ENCODE measurements around the gene CTAG2.

The CTAG2 gene

DNA sequence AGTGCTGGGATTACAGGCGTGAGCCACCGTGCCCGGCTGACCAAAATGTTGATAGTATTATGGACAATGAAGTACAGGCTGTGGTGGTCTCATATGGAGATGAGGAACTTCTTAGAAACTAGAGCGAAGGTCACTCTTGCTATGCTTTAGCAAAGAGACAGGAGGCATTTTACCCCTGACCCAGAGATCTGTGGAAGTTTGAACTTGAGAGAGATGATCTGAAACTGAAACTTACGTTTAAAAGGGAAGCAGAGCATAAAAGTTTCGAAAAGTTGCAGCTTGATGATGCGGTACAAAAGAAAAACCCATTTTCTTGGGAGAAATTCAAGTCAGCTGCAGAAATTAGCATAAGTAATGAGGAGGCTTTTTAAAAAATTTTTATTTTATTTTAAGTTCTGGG is 8.5 kb upstream of the CTAG2 start:
- Histone ChIP-seq H3K4me3 (ENCODE audit: low read depth, low read length) (no peak overlapping the region), H3K79me2 (no peaks in the 10 kb centered on the region), H3K27me3 (ENCODE audit: control insufficient read depth, insufficient read depth, low read length) (no peaks in the 10 kb centered on the region), H3K36me3 (ENCODE audit: control insufficient read depth, insufficient read depth, low read length) (no peaks in the 10 kb centered on the region), H3K9me3 (ENCODE audit: control insufficient read depth, low read length) (no peaks in the 10 kb centered on the region), H3K27ac (no peak overlapping the region), H3K4me1 (no peaks in the 10 kb centered on the region), H3K9ac (no peak overlapping the region), H2AFZ (no peak overlapping the region), H3K4me2 (ENCODE audit: low read length) (no peak overlapping the region)
- TF ChIP-seq, protein P1, sequence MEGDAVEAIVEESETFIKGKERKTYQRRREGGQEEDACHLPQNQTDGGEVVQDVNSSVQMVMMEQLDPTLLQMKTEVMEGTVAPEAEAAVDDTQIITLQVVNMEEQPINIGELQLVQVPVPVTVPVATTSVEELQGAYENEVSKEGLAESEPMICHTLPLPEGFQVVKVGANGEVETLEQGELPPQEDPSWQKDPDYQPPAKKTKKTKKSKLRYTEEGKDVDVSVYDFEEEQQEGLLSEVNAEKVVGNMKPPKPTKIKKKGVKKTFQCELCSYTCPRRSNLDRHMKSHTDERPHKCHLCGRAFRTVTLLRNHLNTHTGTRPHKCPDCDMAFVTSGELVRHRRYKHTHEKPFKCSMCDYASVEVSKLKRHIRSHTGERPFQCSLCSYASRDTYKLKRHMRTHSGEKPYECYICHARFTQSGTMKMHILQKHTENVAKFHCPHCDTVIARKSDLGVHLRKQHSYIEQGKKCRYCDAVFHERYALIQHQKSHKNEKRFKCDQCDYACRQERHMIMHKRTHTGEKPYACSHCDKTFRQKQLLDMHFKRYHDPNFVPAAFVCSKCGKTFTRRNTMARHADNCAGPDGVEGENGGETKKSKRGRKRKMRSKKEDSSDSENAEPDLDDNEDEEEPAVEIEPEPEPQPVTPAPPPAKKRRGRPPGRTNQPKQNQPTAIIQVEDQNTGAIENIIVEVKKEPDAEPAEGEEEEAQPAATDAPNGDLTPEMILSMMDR (IDR thresholded peaks at IDR 0.05): no peak

DNA sequence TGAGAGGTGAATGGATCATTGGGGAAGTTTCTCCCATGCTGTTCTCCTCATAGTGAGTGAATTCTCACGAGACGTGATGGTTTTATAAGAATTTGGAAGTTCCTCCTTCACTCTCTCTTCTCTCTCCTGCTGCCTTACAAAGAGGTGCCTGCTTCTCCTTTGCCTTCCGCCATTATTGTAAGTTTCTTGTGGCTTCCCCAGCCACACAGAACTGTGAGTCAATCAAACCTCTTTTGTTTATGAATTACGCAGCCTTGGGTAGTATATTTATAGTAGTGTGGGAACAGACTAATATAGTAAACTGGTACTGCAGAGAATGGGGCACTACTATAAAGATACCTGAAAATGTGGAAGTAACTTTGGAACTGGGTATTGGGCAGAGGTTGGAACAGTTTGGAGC is 7.8 kb upstream of the CTAG2 start:
- no peak overlapping the region for H3K4me2 ChIP-seq (ENCODE audit: low read length)
- no peak overlapping the region for H3K9ac ChIP-seq
- no peak overlapping the region for H2AFZ ChIP-seq
- TF ChIP-seq, protein P1 (IDR thresholded peaks at IDR 0.05): no peak
- no peak overlapping the region for H3K27ac ChIP-seq
- H3K4me1 ChIP-seq: no peaks in the 10 kb centered on the region
- no peaks in the 10 kb centered on the region for H3K27me3 ChIP-seq (ENCODE audit: control insufficient read depth, insufficient read depth, low read length)
- no peaks in the 10 kb centered on the region for H3K9me3 ChIP-seq (ENCODE audit: control insufficient read depth, low read length)
- no peak overlapping the region for H3K4me3 ChIP-seq (ENCODE audit: low read depth, low read length)
- H3K36me3 ChIP-seq (ENCODE audit: control insufficient read depth, insufficient read depth, low read length): no peaks in the 10 kb centered on the region
- H3K79me2 ChIP-seq: no peaks in the 10 kb centered on the region

DNA sequence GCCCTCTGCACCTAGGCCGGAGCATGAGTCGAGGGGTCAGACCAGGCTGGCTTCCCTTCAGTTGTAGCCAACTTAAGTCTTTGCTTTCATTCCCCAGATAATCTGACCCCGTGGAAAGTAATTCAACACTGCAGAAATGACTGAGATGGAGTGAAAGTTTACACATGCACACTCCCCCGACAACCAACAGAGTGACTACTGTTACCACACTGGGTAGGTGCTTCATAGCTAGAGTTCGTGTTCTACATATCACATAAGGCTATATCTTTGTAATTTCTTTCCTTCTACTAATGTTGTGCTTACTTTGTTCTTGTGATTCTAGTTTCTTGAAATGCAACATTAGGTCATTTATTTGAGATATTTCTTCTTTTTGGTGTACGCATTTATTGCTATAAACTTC is 7.2 kb upstream of the CTAG2 start:
- H2AFZ ChIP-seq: no peak overlapping the region
- H3K4me2 ChIP-seq (ENCODE audit: low read length): no peak overlapping the region
- no peaks in the 10 kb centered on the region for H3K36me3 ChIP-seq (ENCODE audit: control insufficient read depth, insufficient read depth, low read length)
- no peaks in the 10 kb centered on the region for H3K79me2 ChIP-seq
- no peak overlapping the region for H3K9ac ChIP-seq
- H3K27ac ChIP-seq: no peak overlapping the region
- no peaks in the 10 kb centered on the region for H3K4me1 ChIP-seq
- H3K9me3 ChIP-seq (ENCODE audit: control insufficient read depth, low read length): no peaks in the 10 kb centered on the region
- no peak overlapping the region for H3K4me3 ChIP-seq (ENCODE audit: low read depth, low read length)
- no peaks in the 10 kb centered on the region for H3K27me3 ChIP-seq (ENCODE audit: control insufficient read depth, insufficient read depth, low read length)
- TF ChIP-seq, protein P1 (IDR thresholded peaks at IDR 0.05): no peak

DNA sequence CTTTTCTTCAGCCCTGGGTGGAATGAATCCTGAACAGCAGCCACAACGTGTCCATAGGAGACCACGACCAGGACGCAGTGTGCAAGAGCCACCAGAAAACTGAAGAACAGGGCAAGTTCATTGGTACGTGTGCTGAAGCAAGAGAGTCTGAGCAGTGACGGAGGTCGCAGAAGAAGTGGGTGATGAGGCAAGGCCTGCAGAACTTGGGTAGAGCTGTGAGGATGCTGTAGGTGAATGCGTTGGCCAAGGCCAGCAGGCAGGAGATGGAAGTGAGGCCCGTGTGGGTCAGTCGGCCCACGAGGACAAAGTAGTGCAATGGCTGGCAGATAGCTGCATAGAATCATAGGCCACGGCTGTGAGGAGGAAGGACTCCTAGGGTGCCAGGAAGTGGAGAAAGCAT is 5.6 kb upstream of the CTAG2 start:
- TF ChIP-seq, protein P1 (IDR thresholded peaks at IDR 0.05): no peak
- H3K27ac ChIP-seq: no peak overlapping the region
- H3K27me3 ChIP-seq (ENCODE audit: control insufficient read depth, insufficient read depth, low read length): no peaks in the 10 kb centered on the region
- H3K4me1 ChIP-seq: no peaks in the 10 kb centered on the region
- no peak overlapping the region for H2AFZ ChIP-seq
- H3K36me3 ChIP-seq (ENCODE audit: control insufficient read depth, insufficient read depth, low read length): no peaks in the 10 kb centered on the region
- H3K79me2 ChIP-seq: no peaks in the 10 kb centered on the region
- no peak overlapping the region for H3K4me2 ChIP-seq (ENCODE audit: low read length)
- H3K9ac ChIP-seq: no peak overlapping the region
- no peaks in the 10 kb centered on the region for H3K9me3 ChIP-seq (ENCODE audit: control insufficient read depth, low read length)
- H3K4me3 ChIP-seq (ENCODE audit: low read depth, low read length): no peak overlapping the region

DNA sequence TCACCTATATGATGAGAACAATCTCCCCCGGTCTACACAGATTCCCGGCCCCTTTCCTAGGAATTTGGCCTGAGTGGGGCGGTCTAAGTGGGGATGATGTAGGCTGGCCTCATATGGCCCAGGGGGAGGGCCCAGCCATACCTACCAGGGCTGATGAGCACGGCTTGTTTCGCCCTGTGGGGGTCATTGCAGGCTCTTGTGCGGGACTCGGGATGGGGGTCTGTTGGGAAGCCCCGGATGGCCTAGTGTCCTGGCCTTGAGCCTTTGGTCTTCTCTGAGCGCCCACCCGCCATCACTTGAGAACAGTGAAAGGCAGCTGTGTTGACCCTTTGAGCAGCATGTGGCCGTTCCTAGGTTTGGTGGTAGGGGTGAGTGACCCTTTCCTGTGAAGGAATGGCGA is 4.8 kb upstream of the CTAG2 start:
- H3K9ac ChIP-seq: no peak overlapping the region

More for the DNA sequence above, 4.8 kb upstream of the CTAG2 start:
- H3K27ac ChIP-seq: no peak overlapping the region
- no peak overlapping the region for H2AFZ ChIP-seq
- H3K27me3 ChIP-seq (ENCODE audit: control insufficient read depth, insufficient read depth, low read length): no peaks in the 10 kb centered on the region
- no peaks in the 10 kb centered on the region for H3K9me3 ChIP-seq (ENCODE audit: control insufficient read depth, low read length)
- H3K4me3 ChIP-seq (ENCODE audit: low read depth, low read length): no peak overlapping the region
- no peak overlapping the region for H3K4me2 ChIP-seq (ENCODE audit: low read length)
- H3K79me2 ChIP-seq: no peaks in the 10 kb centered on the region
- no peaks in the 10 kb centered on the region for H3K4me1 ChIP-seq
- H3K36me3 ChIP-seq (ENCODE audit: control insufficient read depth, insufficient read depth, low read length): no peaks in the 10 kb centered on the region
- TF ChIP-seq, protein P1 (IDR thresholded peaks at IDR 0.05): no peak
